Hepatocyte (in vitro differentiated cells): Measurements from ENCODE around the gene SDE2.

Experiments used
- EZH2phosphoT487 ChIP-seq: fragments of 200-600 bp; sonication (generic); IDR thresholded peaks from one replicate; pipeline ENCODE4 v1.6.1; 2018; ENCODE audit warnings: antibody characterized with exemption, mild to moderate bottlenecking, low read depth, moderate library complexity; ENCODE audit not compliant: unreplicated experiment, severe bottlenecking
- TF ChIP-seq, protein P1 (sequence below): fragments of 200-600 bp; sonication (generic); IDR thresholded peaks from 2 replicates; pipeline ENCODE4 v1.5.1; 2016; ENCODE audit warnings: antibody characterized with exemption, mild to moderate bottlenecking; ENCODE audit not compliant: poor library complexity

DNA sequence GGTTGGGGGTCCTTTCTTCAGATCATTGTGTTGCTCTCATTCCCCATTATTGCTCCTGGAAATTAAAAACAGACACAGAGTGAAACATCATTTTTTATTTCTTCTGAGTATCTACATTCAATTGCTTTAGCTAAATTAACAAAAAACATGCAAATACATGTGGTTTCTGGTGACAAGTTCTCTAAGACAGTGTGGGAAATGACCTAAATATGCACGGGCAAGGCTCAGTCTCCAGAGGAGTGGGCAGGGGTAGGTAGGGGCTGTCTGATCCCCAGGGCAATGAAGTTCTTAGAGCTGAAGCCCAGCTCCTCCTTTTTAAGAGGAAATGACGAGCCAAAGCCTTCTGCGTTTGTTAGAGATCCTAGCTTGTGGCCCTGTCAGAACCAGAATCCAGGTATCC lies 62.6 kb downstream of the SDE2 start:
- TF ChIP-seq, protein P1, sequence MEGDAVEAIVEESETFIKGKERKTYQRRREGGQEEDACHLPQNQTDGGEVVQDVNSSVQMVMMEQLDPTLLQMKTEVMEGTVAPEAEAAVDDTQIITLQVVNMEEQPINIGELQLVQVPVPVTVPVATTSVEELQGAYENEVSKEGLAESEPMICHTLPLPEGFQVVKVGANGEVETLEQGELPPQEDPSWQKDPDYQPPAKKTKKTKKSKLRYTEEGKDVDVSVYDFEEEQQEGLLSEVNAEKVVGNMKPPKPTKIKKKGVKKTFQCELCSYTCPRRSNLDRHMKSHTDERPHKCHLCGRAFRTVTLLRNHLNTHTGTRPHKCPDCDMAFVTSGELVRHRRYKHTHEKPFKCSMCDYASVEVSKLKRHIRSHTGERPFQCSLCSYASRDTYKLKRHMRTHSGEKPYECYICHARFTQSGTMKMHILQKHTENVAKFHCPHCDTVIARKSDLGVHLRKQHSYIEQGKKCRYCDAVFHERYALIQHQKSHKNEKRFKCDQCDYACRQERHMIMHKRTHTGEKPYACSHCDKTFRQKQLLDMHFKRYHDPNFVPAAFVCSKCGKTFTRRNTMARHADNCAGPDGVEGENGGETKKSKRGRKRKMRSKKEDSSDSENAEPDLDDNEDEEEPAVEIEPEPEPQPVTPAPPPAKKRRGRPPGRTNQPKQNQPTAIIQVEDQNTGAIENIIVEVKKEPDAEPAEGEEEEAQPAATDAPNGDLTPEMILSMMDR = no peak
- TF ChIP-seq EZH2phosphoT487 = no peak
